KBM-7 (cell line): ENCODE results near the gene CHCHD3.

Experiments used
- DNase-seq: peaks from one replicate; pipeline ENCODE4 v3.0.0-alpha.2; 2015
- in situ Hi-C: fragments of 300-500 bp; cut with MboI; formaldehyde crosslinking; loops from 2 replicates; pipeline ENCODE4 v1.14.3; 2020; ENCODE audit warnings: low sequenced_read_pairs, low pct_unique_long_range_greater_than_20kb, mixed read lengths

The CHCHD3 gene

GRCh38 chr7:132743974-132744373, 337.9 kb downstream of the CHCHD3 start:
- in situ Hi-C loops = no loop called here
- DNase-seq = no peak

GRCh38 chr7:132742189-132742612, 339.7 kb downstream of the CHCHD3 start:
- in situ Hi-C loops = no loop called here
- no peak for DNase-seq

- no peak for DNase-seq
- in situ Hi-C loops = no loop called here
Measured at GRCh38 chr7:132740176-132740575, 341.7 kb downstream of the CHCHD3 start.

- no peak for DNase-seq
- in situ Hi-C loops = no loop called here
Measured at GRCh38 chr7:132739271-132739955, 342.5 kb downstream of the CHCHD3 start.

- in situ Hi-C loops = no loop called here
- no peak for DNase-seq
Measured at GRCh38 chr7:132738254-132738653, 343.6 kb downstream of the CHCHD3 start.

- in situ Hi-C loops = no loop called here
- no peak for DNase-seq
Measured at GRCh38 chr7:132735476-132735875, 346.4 kb downstream of the CHCHD3 start.
